Ovary (tissue), 3 donors: ENCODE results near the gene SNAI3.

ENCODE experiments used
- CTCF ChIP-seq, 3 donors: fragments of 450-650 bp in 2 of 3; fragments of 200-600 bp in 1 of 3; IDR thresholded peaks; one replicate each; pipeline versions ENCODE4 v1.5.1 to v1.8.0; 2016 to 2022; ENCODE audit warnings: antibody characterized with exemption in 3 of 3, mild to moderate bottlenecking in 1 of 3
- POLR2A ChIP-seq: fragments of 450-650 bp; IDR thresholded peaks from one replicate; pipeline ENCODE4 v1.6.1; 2017; ENCODE audit warnings: antibody characterized with exemption, mild to moderate bottlenecking, moderate library complexity
- donor health status: DM: no; HTN: no; CAD: no.

GRCh38 chr16:88667461-88667860, 18.8 kb downstream of the SNAI3 start:
- TF ChIP-seq CTCF (IDR thresholded peaks at IDR 0.05): no peak
- no peak for TF ChIP-seq POLR2A
